GM18907 (cell line): Measurements from ENCODE around the gene C16orf46.

ENCODE experiments used
- ATAC-seq: cut with Tn5 transposase; IDR thresholded peaks from one replicate; pipeline ENCODE4 v1.9.1; 2021; ENCODE audit warnings: mild to moderate bottlenecking, moderate library complexity; ENCODE audit not compliant: unreplicated experiment

Gene C16orf46

DNA sequence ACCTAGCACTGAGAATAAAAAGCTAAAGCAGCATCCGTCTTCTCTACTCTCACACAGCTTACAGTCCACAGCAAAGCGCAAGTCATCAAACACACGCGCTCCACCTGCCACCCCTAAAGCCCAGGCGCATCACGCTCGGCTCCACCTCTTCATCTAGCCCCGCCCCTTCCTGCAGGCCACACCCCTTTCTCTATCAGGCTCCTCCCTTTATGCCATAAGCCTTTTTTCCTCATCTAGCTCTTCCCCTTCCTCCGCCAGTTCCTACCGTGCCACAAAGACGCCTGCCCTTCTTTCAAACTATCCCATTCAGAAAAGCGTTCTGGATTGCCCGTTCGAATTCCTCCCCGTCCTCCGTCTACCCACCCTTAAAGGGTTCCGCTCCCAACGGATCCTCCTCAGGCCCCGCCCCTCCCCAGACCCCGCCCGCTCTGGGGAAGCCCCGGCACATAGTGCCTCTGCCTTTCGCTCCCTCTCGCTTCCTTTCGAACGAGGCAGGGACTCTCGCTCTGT is 417 bp downstream of the C16orf46 start:
- ATAC-seq = peak; percentile 85

DNA sequence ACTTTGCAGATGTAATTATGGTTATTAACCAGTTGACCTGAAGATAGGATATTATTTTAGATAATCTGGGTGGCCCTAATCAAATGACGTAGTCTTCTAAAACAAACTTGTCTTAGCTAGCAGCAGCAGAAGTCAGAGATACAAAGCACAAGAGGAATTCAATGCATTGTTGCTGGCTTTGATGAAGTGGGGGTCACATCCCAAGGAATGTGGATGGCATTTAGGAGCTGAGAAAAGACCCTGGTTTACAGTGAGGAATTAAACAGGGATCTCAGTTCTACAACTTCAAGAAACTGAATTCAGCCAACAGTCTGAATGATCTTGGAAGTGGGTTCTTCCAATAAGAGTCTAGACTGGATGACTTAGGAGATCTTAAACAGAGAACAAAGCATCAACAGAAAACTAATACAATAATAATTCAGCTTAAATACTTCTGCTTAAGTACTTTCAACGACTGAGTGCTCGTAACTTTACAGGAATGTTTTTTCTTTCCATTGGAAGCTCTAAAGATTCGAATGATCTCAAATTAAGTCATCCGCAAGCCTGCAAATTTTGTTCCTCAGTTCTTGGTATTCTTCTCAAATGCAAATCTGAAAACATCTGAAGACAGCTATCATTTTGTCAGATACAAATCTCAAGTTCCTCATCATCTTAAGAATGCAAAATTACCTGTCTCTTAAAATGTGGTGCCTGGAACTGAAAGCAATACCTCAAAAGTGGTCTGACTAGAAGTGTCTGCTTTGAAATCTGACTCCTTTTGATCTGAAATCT is 3.3 kb downstream of the C16orf46 start:
- ATAC-seq = no peak

DNA sequence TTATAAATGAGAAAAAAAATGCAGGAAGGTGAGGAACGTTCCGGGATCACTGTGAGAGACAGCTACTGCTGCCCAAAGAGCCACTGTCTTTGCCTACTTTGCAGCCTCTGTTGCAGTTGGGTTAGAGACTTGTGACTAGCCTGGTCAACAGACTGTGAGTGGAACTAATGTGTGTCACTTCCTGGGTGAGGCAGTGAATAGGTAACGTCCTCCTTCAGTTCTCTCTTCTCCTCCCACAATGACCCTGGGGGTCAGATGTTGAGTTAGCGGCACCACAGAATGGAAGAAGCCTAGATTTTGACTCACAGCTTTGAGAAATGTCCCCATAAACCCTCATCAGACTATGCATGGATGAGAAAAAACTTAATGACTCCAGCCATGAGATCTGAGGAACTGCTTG is 5.2 kb downstream of the C16orf46 start:
- ATAC-seq = no peak

- no peak for ATAC-seq
These were observed 6.1 kb downstream of the C16orf46 start for GRCh38 chr16:81070979-81071378.

DNA sequence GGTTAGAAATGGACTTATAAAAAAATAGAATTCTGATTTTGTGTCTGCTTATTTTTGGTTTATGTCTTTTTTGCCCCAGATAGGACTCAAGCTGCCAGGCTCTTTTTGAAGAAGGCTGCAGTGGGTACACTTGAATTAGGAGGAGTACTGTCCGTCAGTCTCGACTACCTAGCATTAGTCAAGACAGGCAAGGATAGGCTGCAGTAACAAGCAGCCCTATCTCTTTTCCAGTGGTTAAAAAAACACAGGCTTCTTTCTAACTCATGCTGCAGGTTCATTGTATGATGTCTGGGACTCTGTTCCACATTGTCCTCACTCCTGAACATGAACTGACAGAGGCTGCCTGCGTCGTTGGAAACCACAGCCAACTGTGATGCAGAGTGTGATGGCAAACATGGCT is 8.0 kb downstream of the C16orf46 start:
- no peak for ATAC-seq

DNA sequence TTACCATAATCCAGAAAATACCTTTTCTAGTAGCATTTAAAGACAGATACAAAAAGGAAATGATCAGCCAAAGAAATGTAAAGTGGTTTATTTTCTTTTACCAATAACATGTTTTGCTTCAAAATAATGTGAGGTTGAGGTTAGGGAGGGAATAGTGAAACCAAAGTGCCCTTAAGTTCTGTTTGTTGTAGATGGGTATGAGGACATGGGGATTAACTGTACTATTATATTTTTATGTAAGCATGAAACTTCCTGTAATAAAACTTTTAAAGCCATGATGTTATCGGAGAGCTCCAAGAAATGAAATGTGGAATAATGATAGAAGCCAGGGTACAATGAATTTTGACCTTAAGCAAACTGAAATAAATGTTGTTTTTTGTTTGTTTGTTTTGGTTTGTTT is 9.9 kb downstream of the C16orf46 start:
- no peak for ATAC-seq

- no peak for ATAC-seq
These were observed 10.4 kb downstream of the C16orf46 start for GRCh38 chr16:81066681-81067080.

- no peak for ATAC-seq
These were observed 15.0 kb downstream of the C16orf46 start for GRCh38 chr16:81061871-81062608.

DNA sequence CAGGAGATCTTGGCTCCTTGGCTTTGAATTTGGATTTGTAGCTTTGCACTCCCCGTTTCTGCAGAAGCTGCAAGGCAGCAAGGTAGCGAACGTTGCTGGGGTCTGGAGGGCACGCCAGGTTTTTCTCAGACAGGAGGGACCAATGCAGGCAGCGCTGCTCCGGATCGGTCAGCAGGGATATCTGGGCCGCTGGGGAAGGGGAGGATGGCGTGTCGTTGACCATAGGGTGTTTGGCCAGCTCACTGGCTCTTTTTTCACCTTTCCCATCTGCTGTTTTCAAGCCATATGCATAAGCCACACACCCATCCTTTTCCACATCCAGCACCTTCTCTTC is 15.8 kb downstream of the C16orf46 start:
- no peak for ATAC-seq

DNA sequence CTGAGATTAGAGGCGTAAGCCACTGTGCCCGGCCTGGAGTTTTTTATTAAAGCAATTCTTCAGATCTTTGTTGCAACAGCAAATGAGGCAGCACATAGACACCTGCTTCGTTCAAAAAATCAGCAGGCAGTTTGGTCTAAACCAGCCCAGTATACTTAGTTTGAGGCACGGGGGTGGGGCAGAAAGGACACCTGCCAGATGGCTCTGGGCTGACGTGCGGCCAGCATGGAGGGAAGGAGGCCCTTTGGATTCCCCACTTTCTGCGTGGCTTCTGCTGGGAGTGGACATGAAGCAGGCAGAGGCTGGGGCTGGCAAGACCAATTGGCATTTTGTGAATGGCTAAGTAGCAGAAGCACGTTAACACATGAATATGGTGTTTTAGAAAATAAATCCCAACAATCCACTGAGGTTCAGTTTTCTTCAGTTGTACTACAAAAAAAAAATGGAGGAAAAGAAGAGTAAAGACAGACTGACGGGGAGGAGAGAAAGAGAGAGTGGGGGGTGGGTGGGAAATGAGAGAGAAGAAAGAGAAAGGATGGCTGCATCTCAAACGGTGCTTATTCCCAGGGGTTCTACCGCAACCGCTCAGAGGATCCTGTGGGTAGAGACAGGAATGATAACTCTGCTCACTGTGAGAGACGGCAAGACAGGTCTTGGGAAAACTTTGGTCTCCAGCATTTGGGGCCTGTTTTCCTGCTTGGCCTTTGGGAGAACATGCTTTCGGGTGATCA is 16.3 kb downstream of the C16orf46 start:
- ATAC-seq = no peak

- no peak for ATAC-seq
These were observed 23.3 kb downstream of the C16orf46 start for GRCh38 chr16:81053761-81054160.

DNA sequence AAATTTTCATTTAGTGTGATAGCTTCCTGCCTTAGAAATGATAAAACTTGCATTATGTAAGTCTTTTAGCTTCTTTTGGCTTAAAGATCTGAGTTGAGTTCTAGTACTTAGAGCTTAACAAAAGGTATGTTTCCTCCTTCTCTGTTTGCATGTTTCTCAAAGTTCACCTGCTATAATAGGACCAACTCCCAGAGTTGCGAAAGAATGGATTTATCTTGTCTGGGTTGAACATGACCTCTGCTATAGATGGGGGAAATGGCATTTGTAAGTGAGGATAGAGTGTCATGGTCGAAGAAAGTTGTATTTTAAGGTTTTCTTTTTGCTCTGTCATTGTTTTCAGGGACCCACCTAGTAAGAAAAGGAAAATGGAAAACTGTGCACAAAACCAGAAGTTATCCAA is 34.2 kb downstream of the C16orf46 start:
- ATAC-seq = no peak

DNA sequence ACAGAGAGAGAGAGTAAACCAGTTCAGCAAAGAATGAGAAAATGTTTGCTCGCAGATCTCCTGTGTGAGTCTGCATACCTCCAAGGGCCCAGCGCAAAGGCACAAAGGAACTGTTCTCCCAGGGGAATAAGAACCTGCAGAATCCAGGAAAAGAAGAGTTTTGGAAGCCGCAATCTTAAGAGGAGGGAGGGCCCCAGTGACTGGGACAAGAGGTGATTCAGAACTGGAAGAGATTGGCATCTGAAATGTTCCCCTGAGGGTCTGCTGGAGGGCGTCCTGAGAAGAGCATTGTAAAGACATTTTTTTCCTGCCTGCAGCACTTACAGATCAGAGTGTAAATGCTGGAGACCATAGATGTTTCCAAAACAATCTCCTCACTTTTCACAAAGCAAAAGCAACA is 35.3 kb downstream of the C16orf46 start:
- ATAC-seq = no peak

GRCh38 chr16:81040842-81041241 is 36.2 kb downstream of the C16orf46 start:
- no peak for ATAC-seq

DNA sequence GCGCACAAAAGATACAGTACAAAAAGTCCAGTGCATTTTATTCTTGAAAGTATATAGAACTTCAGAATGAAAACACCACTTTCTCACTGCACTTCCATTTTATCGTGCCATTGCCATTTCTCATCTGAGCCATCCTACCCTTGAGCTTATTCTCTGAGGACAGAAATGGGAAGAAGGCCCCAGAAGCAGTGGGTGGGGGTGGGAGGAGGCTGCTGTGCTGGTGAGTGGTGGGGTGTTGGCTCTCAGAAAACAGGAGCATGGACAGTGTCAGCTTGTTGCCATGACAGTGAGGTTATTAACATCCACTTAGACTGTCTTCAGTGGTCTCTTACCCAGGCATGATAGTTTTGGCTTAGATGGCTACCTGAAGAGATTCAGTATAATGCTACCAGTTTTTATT is 36.9 kb downstream of the C16orf46 start:
- ATAC-seq = no peak

- no peak for ATAC-seq
These were observed 40.2 kb downstream of the C16orf46 start for GRCh38 chr16:81036751-81037350.

DNA sequence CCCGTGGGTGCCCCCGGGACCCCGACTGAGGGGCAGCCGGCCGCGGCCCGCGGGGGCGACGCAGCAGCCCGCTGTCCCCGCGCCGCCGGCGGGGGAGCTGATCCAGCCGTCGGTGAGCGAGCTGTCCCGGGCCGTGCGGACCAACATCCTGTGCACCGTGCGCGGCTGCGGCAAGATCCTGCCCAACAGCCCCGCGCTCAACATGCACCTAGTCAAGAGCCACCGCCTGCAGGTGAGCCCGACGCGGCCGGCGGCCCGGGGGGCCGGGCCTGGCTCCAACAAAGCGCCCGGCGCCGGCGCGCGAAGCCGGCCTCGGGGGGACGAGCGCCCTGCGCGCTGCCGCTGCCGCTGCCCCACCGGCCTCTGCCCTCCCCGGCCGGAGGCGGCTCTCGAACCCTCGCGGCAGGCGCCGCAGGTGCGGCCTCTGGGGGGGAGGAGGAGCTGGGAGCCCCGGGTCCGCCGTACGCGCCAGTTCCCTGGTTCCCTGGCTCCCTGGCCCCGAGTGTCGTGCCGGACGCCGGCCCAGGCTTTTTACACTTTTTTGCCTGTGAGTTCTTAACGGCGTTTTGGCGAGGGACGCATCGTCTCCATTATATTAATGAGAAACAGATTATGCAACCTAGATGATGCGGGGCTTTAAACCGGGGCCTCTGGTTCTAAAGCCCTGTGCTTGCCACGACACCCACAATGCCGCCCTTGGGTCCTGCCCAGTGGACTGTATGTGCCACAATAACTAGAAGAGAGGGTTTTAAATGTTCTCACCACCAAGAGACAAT is 40.9 kb downstream of the C16orf46 start:
- peak; percentile 58 for ATAC-seq

GRCh38 chr16:81035398-81035974 is 41.6 kb downstream of the C16orf46 start, which contains the start of gene ATMIN:
ATMIN (plus strand) TSS chr16:81035842; CDS start chr16:81035871, 29 bp downstream.
- peak; percentile 92 for ATAC-seq

GRCh38 chr16:81029930-81030604 is 47.0 kb downstream of the C16orf46 start:
- no peak for ATAC-seq
